Measurements from ENCODE around the gene MAP3K3.

The MAP3K3 gene

DNA sequence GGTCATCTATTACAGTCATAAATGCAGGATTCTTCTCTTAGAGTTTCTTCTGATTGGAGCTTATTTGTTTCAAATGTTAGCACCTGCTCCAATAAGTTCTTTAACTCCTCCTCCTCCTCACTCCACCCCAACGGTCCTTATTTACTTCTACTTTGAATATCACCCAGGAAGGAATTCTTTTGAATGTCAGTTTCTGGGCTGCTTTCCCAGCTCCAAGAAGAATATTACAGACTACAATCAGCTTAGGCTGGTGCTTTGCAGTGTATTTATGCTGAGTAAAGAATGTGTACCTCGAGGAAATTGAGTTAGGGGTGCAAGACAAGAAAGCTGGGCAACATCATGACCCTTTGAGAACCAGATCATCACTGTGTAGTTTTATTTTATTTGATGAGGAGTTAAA, 30.8 kb downstream of the MAP3K3 start:
- FAIRE-seq, result no peak
- TF ChIP-seq POLR2A (IDR thresholded peaks at IDR 0.05; ENCODE audit: low read depth, low read length), result no peak
- no peak for DNase-seq (ENCODE audit: insufficient read length, low spot score)

DNA sequence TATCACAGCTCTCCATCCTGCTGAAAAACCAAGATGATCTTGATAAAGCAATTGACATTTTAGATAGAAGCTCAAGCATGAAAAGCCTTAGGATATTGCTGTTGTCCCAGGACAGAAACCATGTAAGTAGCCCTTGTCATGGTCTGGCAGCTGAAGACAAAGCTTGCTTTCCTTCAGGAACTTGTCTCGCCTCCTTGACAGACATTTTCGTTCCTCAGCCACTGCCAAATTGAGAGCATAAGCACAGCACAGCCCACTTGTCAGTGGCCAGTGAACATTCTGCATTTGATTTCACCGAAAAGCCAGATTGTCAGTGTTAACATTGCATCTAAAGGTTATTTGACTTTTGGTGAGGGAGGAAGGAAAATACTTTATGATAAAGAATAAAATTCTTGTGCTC, 35.6 kb downstream of the MAP3K3 start:
- DNase-seq (ENCODE audit: insufficient read length, low spot score), result no peak

DNA sequence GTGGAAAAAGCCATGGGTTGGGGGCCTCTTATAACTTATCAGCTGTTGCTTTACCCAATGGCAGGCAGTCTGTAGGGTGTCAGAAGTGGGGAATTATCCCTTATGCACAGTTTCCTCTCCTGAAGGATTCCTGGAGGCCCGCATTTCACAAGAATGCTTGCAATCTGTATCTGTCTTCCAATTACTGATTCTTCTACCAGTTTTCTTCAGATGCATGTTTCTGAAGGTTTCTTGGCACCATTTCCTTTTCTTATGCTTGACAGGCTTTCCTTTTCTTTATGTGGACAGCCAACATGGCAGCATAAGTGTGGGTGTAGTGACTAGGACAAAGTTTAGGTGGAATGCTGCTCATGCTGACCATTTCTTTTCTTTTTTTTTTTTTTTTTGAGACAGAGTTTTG, 36.1 kb downstream of the MAP3K3 start:
- no peak for DNase-seq (ENCODE audit: insufficient read length, low spot score)
- TF ChIP-seq POLR2A (IDR thresholded peaks at IDR 0.05; ENCODE audit: low read depth, low read length), result no peak
- no peak for FAIRE-seq

More for the DNA sequence above, 35.6 kb downstream of the MAP3K3 start:
- no peak for FAIRE-seq
- TF ChIP-seq POLR2A (IDR thresholded peaks at IDR 0.05; ENCODE audit: low read depth, low read length), result no peak

DNA sequence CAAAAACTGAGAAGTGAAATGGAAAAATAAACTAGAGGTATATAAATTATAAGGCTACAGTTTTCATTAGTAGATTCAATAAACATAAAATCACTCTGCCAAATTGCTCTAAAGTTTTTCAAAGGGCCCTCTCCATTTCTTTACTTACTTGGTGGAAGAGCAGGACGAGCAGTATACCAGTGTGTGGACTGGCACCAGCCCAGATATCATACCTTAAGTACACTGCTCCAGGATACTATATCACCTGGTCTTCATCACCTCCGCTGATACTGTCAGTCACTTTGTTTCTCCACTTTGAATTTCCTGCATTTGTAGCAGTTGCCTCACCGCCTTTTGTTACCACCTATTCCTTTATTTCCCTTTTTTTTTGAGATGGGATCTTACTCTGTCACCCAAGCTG, 37.6 kb downstream of the MAP3K3 start:
- no peak for TF ChIP-seq POLR2A (IDR thresholded peaks at IDR 0.05; ENCODE audit: low read depth, low read length)

DNA sequence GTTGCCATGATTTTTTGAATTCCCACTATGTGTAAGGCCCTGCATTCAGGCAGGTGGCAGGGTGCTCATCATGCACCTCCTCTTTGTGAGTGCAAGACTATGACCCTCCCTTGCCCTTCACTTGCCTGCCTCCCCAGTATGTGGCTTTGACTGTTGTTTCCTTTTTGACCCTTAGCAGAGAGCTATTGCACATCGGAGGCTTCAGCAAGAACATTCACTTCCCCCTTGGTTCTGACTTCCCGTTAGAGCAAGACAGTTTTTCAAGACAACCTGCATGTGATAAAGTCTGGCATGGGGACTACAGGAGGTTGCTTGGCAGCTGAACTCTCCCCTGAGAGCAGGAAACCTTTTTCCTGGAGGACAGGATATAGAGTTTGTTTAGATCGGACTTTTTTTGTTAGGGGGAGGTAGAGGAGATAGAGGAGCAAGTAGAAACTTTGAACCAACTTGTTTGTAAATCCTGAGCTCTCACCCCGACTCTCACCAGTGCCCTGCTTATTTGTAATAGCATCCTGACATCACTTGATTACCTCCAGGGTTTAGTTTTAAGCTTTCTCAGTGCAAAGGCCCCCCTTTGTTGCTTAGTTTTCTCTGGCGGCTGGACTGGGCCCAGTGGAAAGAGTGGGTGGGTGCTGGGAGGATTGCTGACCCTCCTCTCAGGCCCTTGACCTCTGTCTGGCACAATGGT, 43.5 kb downstream of the MAP3K3 start:
- DNase-seq (ENCODE audit: insufficient read length, low spot score) (no peak), FAIRE-seq (no peak)
- no peak for TF ChIP-seq POLR2A (IDR thresholded peaks at IDR 0.05; ENCODE audit: low read depth, low read length)

More for the DNA sequence above, 37.6 kb downstream of the MAP3K3 start:
- DNase-seq (ENCODE audit: insufficient read length, low spot score) (no peak), FAIRE-seq (no peak)

DNA sequence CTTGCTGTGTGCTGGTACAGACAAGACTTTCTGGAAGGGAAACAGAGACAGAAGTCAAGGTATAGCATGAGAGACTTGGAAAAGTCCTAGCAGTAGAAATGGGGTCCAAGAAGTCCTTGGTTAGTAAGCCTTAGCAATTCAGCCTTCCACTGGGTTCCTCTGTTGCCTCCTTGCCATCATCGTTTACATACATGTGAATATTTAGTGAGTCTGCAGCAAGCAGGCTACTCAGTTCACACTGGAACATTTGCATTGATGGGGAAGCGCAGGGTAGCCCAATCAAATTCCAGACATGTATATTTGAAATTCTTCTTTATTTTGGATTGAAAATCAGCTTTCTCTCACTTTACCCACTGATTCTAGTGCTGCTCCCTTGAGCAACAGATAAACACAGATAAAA, 50.6 kb downstream of the MAP3K3 start:
- FAIRE-seq (no peak), DNase-seq (ENCODE audit: insufficient read length, low spot score) (no peak)
- TF ChIP-seq POLR2A (IDR thresholded peaks at IDR 0.05; ENCODE audit: low read depth, low read length), result no peak

DNA sequence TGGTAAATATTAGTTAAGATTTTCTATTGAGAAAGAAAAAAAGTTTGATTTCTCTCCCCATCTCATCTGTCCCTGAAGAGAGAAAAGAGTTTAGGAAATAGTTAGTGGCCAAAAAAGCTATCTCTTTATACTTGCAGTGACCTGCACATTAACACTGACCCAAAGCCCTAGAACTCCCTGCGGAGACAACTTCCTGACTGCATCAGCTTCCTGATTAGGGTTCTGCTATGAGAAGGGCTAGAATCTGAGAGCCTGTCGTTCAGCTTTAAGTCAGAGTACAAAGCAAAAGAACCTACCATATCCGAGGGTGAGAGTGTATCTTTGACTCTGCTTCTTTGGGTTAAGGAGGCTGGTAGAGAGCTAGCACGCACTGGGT, 53.0 kb downstream of the MAP3K3 start:
- peak; percentile 74 for FAIRE-seq
- DNase-seq (ENCODE audit: insufficient read length, low spot score), result no peak
- TF ChIP-seq POLR2A (IDR thresholded peaks at IDR 0.05; ENCODE audit: low read depth, low read length), result no peak

DNA sequence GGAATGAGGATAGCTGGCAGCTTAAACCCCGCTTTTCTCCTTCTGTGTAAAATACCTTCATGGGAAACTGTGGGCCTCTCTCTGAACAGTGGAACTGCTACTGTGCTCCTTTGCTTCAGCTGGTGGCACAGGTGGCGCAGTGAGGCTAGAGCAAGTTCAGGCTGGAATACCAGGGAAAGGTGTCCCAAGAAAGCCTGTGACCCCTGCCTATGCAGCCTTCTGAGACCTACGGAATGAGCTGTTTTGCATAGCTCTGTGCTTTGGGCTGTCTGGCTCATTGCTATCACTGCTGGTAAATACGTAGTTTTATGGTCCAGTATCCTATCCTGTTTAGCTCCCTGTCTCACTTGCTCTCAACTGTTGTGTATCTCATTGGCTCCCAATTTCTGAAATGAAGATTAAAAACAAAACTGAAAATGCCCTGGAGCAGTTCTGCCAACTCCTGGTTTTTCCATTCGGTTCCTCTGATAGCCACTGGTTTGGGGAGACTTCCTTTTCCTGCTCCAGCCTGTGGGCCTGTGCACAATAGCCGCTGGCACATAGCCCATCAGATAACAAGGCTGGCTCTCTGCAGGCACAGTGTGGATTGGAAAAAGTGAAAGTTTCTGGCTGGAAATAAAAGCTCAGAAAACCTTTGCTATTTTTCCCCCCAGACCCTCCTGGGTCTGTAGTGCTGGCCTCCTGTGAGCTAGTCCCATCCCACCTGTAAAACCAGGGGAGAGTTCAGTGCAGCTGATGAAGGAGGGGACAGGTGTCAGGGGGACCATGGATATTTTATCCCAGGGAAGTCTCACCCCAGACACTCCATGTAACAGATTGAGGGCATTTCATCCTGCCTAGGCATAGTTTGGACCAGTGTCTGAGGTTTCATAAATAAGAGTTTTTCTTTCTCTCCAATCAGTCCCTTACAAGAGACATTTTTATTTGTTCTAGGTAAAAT, 53.7 kb downstream of the MAP3K3 start:
- DNase-seq (ENCODE audit: insufficient read length, low spot score) (peak; percentile 82), FAIRE-seq (peak; percentile 62)
- TF ChIP-seq POLR2A (IDR thresholded peaks at IDR 0.05; ENCODE audit: low read depth, low read length), result no peak

DNA sequence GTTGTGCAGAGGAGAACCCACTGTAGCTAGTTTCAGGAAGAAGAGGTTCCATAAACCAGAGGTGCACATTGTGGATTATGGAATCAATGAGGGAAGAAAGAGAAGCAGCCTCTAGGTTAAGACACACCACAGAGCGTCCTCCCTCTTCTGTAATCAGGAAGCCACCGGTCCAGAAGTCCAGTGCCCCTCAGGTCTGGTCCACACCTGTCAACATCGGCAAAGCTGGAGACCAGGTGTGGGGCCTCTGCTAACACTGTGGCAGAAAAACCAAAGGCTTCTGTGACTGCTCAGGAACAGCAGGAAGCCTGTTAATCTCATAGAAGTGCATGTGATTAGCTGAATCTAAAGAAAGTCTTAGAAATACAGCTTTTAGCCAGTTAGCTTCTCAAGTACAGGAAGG, 54.4 kb downstream of the MAP3K3 start:
- FAIRE-seq (no peak), DNase-seq (ENCODE audit: insufficient read length, low spot score) (no peak)
- no peak for TF ChIP-seq POLR2A (IDR thresholded peaks at IDR 0.05; ENCODE audit: low read depth, low read length)

DNA sequence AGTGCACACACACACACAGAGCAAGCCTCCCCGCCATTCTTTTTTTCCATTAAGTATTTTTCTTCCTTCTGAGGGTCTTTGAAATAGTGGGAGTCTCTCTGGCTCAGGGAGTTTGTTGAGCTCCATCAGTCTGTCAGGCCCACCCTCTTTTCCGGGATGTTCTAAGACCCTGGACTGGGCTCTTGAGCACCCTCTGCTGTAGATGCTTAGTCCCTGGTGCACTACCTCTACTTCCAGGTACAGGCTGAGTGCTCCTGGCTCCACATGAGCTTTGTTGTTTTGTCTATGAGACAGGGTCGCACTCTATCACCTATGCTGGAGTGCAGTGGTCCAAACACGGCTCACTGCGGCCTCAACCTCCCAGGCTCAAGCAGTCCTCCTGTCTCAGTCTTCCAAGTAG, 57.0 kb downstream of the MAP3K3 start:
- no peak for FAIRE-seq
- no peak for TF ChIP-seq POLR2A (IDR thresholded peaks at IDR 0.05; ENCODE audit: low read depth, low read length)

DNA sequence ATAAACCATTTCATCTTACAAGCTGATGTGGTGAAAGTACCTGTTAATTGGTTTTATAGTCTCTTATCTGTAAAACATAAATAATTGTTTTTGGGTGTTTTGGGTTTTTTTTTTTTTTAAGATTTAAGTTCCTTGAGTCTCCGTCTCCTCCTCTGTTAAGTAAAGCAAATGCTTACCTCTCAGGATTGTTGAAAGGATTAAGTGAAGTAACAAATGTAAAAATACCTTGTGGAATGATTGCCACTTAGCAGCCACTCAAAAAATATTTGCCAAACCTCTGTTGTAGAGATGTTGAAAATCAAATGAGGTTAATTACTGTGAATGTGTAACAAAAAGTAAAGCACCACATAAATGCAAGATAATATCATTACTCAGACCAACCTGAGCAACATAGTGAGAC, 58.5 kb downstream of the MAP3K3 start:
- no peak for DNase-seq (ENCODE audit: insufficient read length, low spot score)
- no peak for TF ChIP-seq POLR2A (IDR thresholded peaks at IDR 0.05; ENCODE audit: low read depth, low read length)
- no peak for FAIRE-seq

More for the DNA sequence above, 57.0 kb downstream of the MAP3K3 start:
- no peak for DNase-seq (ENCODE audit: insufficient read length, low spot score)

DNA sequence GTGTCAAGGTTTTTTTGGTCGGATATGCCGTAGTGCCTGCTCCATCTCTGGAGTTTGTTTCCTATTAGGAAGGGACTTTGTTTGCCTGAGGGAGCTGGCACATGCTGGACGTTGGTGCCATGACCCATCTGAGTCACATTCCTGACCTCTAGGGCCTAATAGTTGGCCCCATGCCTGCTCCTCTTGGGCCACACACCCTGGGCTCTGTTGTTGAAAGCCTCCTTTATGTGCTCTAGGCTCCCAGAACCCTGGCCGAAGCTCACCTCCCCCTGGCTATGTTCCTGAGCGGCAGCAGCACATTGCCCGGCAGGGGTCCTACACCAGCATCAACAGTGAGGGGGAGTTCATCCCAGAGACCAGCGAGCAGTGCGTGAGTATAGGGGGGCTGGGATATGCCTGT, 59.3 kb downstream of the MAP3K3 start:
- FAIRE-seq (no peak), DNase-seq (ENCODE audit: insufficient read length, low spot score) (no peak)
- TF ChIP-seq POLR2A (IDR thresholded peaks at IDR 0.05; ENCODE audit: low read depth, low read length), result no peak

DNA sequence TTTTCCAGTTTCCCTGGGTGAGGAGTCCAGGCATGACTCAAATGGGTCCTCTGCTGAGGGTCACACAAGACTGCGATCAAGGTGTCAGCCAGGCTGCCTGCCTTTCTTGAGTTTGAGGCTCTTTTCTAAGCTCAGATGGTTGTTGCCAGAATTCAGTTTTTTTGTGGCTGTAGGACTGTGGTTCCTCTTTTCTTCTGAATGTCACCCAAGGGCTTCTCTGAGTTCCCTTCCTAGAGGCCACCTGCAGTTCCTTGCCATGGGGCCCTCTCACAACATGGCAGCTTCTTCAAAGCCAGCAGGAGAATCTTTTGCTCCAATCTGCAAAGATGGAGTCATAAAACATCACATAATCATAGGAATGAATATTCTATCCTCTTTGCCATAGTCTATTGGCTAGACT, 60.2 kb downstream of the MAP3K3 start:
- DNase-seq (ENCODE audit: insufficient read length, low spot score), result no peak
- FAIRE-seq, result no peak
- TF ChIP-seq POLR2A (IDR thresholded peaks at IDR 0.05; ENCODE audit: low read depth, low read length), result no peak

DNA sequence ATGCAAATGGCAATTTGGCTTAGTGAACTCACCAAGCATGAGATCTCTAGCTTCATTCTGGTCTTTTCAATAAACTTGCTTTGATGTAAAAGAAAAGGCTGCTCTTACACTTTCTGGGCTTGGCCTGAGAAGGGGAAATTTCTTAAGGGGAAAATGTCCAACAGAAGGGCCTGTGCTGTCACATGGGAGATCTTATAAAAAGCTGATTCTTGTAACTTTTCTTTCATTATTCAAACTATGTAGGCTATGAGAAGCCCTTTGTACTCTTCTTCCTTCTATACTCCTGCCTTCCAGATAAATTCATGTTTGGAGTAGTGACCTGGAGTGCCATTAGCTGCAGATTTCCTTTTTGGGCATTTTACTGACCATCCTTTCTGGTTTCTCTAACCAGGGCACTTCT, 60.8 kb downstream of the MAP3K3 start:
- FAIRE-seq (no peak), DNase-seq (ENCODE audit: insufficient read length, low spot score) (no peak)
- TF ChIP-seq POLR2A (IDR thresholded peaks at IDR 0.05; ENCODE audit: low read depth, low read length), result no peak

DNA sequence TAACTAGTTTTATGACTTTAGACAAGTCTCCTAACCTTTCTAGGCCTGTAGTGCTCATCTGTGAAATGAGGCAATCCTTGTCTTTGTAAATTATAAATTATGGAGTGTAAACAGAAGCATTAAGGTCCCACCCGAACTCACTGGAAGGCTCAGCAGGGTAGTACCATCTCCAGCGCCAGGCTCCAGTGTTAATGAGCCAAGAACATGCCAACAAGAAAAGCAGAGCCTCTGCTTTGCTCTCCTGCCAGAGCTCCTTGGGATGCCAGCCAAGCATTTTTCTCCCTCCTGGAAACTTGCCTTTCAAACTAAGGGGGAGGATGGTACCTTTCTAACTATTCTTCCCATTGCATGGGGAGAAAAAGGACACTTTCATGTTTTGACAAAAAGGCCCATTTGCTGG, 62.8 kb downstream of the MAP3K3 start:
- no peak for FAIRE-seq
- no peak for DNase-seq (ENCODE audit: insufficient read length, low spot score)
- TF ChIP-seq POLR2A (IDR thresholded peaks at IDR 0.05; ENCODE audit: low read depth, low read length), result no peak

Data from H54 (cell line).